ENCODE measurements around the gene MEPCE. TPM values are rescaled to one million over a fixed set of nuclear protein-coding genes. Genes with fewer than 3 reads are reported as not detected.

MEPCE gene
- total RNA-seq, 4 donors from 2014 or later, result 27.9 to 34.2 (median 30.8) TPM

- Histone ChIP-seq H3K27me3 (no peaks in the 10 kb centered on the region), H3K27ac (peak overlapping the region in 3 of 4 donors; percentile 64 to 94 (median 68)), H3K4me1 (peaks cover 3 to 96% (median 48%) of the 10 kb centered on the region in 3 donors), H3K9me3 (no peaks in the 10 kb centered on the region), H3K4me3 (no peak overlapping the region), H3K36me3 (peaks cover 0 to 73% of the 10 kb centered on the region in 2 donors)
- 63% methylated on average over 5 of the region's 16 CpGs; no CpG with 5 or more reads in 1 of the 2 donors for WGBS, 2 donors (ENCODE audit: low coverage in 1 of 2)
- no peak for ATAC-seq
- TF ChIP-seq POLR2A (IDR thresholded peaks at IDR 0.05) (no peak), POLR2AphosphoS5 (IDR thresholded peaks at IDR 0.05) (no peak), EP300 (IDR thresholded peaks at IDR 0.05) (no peak), CTCF (IDR thresholded peaks at IDR 0.05) (no peak)
Observed at GRCh38 chr7:100472121-100472851, 42.7 kb downstream of the MEPCE start.

- no peak for TF ChIP-seq POLR2A (IDR thresholded peaks at IDR 0.05)
- TF ChIP-seq POLR2AphosphoS5 (IDR thresholded peaks at IDR 0.05), result no peak
- no peak overlapping the region for H3K4me3 ChIP-seq
- peak overlapping the region in 3 of 4 donors; percentile 64 to 94 (median 68) for H3K27ac ChIP-seq
- 42 to 62% methylated on average over 8 to 10 of the region's 14 CpGs for WGBS, 2 donors (ENCODE audit: low coverage in 1 of 2)
- H3K4me1 ChIP-seq, result peaks cover 3 to 96% (median 53%) of the 10 kb centered on the region in 3 donors
- no peaks in the 10 kb centered on the region for H3K27me3 ChIP-seq
- peaks cover 0 to 69% of the 10 kb centered on the region in 2 donors for H3K36me3 ChIP-seq
- ATAC-seq, result no peak
- H3K9me3 ChIP-seq, result no peaks in the 10 kb centered on the region
Observed at GRCh38 chr7:100472854-100473499, 43.3 kb downstream of the MEPCE start.

GRCh38 chr7:100475549-100475948 lies 45.9 kb downstream of the MEPCE start:
- peak overlapping the region in 3 of 4 donors; percentile 90 to 94 (median 94) for H3K27ac ChIP-seq
- peaks cover 0 to 51% of the 10 kb centered on the region in 2 donors for H3K36me3 ChIP-seq
- no peak for ATAC-seq
- no peak for TF ChIP-seq EP300 (IDR thresholded peaks at IDR 0.05)
- no peak for TF ChIP-seq POLR2A (IDR thresholded peaks at IDR 0.05)
- no peak for TF ChIP-seq POLR2AphosphoS5 (IDR thresholded peaks at IDR 0.05)
- no peak for TF ChIP-seq CTCF (IDR thresholded peaks at IDR 0.05)
- peaks cover 0 to 83% (median 53%) of the 10 kb centered on the region in 3 donors for H3K4me1 ChIP-seq
- 7% methylated on average over 3 of the region's 9 CpGs; no CpG with 5 or more reads in 1 of the 2 donors for WGBS, 2 donors (ENCODE audit: low coverage in 1 of 2)
- no peaks in the 10 kb centered on the region for H3K9me3 ChIP-seq
- H3K27me3 ChIP-seq, result no peaks in the 10 kb centered on the region
- peak overlapping the region in 1 of 2 donors; percentile 78 for H3K4me3 ChIP-seq

GRCh38 chr7:100476101-100476780 lies 46.6 kb downstream of the MEPCE start:
- WGBS, 2 donors (ENCODE audit: low coverage in 1 of 2), result 4 to 24% methylated on average over 3 to 4 of the region's 6 CpGs
- Histone ChIP-seq H3K27ac (peak overlapping the region in 3 of 4 donors; percentile 90 to 94 (median 94)), H3K4me1 (peaks cover 0 to 79% (median 53%) of the 10 kb centered on the region in 3 donors), H3K36me3 (peaks cover 0 to 44% of the 10 kb centered on the region in 2 donors), H3K9me3 (no peaks in the 10 kb centered on the region), H3K27me3 (no peaks in the 10 kb centered on the region), H3K4me3 (peak overlapping the region in 1 of 2 donors; percentile 78)
- ATAC-seq, result no peak
- no peak for TF ChIP-seq CTCF (IDR thresholded peaks at IDR 0.05)
- TF ChIP-seq EP300 (IDR thresholded peaks at IDR 0.05), result no peak
- no peak for TF ChIP-seq POLR2AphosphoS5 (IDR thresholded peaks at IDR 0.05)
- TF ChIP-seq POLR2A (IDR thresholded peaks at IDR 0.05), result no peak

Data from gastroesophageal sphincter (tissue), 4 donors.